H7 (cell line): ENCODE data around the gene IER3. TPM values are rescaled to one million over a fixed set of nuclear protein-coding genes. Genes with fewer than 3 reads are reported as not detected.
A peak's percentile ranks its signal among the peaks of the same experiment; 100 is the strongest.
"Not testable (repeated sequence)": the region's sequence is repeated elsewhere in the genome, so short reads cannot be mapped to it uniquely, and the experiment has no call there.

Experiments used
- DNase-seq: peaks from one replicate; pipeline ENCODE4 v3.0.0; 2012
- H3K27me3 ChIP-seq: 2 replicates; pipeline ENCODE4 v1.6.0; 2011; ENCODE audit warnings: mild to moderate bottlenecking, low read length; ENCODE audit not compliant: control insufficient read depth, insufficient read depth
- H3K36me3 ChIP-seq: replicated peaks from 2 replicates; pipeline ENCODE4 v1.5.1; 2011; ENCODE audit warnings: low read length; ENCODE audit not compliant: control insufficient read depth, insufficient read depth
- H3K4me3 ChIP-seq: 2 replicates; pipeline ENCODE4 v1.5.1; 2011; ENCODE audit warnings: low read depth, mild to moderate bottlenecking, control low read depth, low read length, moderate library complexity; ENCODE audit not compliant: insufficient read depth
- total RNA-seq: library from RNA; depleted of rRNA; stranded (reverse); fragments of >200 nt; shearing (Covaris generic); gene quantifications from 2 replicates; pipeline ENCODE4 v1.2.3, GENCODE V29; 2014

The IER3 gene
- total RNA-seq, 1 experiment from 2014 or later, result 141 TPM

- DNase-seq, result peak; percentile 33
- H3K36me3 ChIP-seq, result peaks cover 48% of the 10 kb centered on the region
- no peak overlapping the region for H3K4me3 ChIP-seq
- no peaks in the 10 kb centered on the region for H3K27me3 ChIP-seq
These were observed 18.4 kb downstream of the IER3 start for GRCh38 chr6:30725713-30726505.

DNA sequence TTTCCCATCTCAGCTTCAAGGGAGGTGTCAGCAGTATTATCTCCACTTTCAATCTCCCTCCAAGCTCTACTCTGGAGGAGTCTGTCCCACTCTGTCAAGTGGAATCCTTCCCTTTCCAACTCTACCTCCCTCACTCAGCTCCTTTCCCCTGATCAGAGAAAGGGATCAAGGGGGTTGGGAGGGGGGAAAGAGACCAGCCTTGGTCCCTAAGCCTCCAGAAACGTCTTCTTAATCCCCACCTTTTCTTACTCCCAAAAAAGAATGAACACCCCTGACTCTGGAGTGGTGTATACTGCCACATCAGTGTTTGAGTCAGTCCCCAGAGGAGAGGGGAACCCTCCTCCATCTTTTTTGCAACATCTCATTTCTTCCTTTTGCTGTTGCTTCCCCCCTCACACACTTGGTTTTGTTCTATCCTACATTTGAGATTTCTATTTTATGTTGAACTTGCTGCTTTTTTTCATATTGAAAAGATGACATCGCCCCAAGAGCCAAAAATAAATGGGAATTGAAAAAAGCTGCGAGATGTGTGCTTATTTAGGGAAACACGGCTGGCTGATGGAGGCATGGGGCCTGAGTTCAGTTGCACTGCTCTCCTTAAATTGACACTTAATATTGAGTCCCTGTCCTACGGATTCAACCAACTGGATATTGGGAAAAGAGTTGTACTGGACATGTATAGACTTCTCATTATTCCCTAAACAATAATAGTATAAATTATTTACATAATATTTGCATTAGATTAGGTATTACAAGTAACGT lies 19.3 kb downstream of the IER3 start:
- no peaks in the 10 kb centered on the region for H3K27me3 ChIP-seq
- no peak overlapping the region for H3K4me3 ChIP-seq
- H3K36me3 ChIP-seq, result peaks cover 42% of the 10 kb centered on the region
- no peak for DNase-seq

DNA sequence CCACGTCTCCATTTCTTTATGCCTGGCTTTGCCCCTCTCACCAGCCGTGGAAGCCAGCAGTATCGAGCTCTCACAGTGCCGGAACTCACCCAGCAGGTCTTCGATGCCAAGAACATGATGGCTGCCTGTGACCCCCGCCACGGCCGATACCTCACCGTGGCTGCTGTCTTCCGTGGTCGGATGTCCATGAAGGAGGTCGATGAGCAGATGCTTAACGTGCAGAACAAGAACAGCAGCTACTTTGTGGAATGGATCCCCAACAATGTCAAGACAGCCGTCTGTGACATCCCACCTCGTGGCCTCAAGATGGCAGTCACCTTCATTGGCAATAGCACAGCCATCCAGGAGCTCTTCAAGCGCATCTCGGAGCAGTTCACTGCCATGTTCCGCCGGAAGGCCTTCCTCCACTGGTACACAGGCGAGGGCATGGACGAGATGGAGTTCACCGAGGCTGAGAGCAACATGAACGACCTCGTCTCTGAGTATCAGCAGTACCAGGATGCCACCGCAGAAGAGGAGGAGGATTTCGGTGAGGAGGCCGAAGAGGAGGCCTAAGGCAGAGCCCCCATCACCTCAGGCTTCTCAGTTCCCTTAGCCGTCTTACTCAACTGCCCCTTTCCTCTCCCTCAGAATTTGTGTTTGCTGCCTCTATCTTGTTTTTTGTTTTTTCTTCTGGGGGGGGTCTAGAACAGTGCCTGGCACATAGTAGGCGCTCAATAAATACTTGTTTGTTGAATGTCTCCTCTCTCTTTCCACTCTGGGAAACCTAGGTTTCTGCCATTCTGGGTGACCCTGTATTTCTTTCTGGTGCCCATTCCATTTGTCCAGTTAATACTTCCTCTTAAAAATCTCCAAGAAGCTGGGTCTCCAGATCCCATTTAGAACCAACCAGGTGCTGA lies 20.3 kb downstream of the IER3 start:
- H3K4me3 ChIP-seq, result not testable (repeated sequence)
- H3K36me3 ChIP-seq, result peaks cover 35% of the 10 kb centered on the region

DNA sequence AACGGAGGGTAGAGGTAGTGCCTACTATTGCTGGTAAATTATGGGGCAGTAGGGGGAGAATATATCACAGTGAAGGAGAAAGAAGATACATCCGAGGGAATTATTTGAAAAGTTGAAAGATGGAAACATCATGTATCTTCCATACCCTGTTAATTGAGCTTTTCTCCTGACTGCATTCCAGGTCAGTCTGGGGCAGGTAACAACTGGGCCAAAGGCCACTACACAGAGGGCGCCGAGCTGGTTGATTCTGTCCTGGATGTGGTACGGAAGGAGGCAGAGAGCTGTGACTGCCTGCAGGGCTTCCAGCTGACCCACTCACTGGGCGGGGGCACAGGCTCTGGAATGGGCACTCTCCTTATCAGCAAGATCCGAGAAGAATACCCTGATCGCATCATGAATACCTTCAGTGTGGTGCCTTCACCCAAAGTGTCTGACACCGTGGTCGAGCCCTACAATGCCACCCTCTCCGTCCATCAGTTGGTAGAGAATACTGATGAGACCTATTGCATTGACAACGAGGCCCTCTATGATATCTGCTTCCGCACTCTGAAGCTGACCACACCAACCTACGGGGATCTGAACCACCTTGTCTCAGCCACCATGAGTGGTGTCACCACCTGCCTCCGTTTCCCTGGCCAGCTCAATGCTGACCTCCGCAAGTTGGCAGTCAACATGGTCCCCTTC lies 21.0 kb downstream of the IER3 start:
- not testable (repeated sequence) for H3K27me3 ChIP-seq, H3K4me3 ChIP-seq, DNase-seq
- H3K36me3 ChIP-seq, result peaks cover 35% of the 10 kb centered on the region

More for the DNA sequence above, 20.3 kb downstream of the IER3 start:
- DNase-seq, H3K27me3 ChIP-seq: not testable (repeated sequence)

DNA sequence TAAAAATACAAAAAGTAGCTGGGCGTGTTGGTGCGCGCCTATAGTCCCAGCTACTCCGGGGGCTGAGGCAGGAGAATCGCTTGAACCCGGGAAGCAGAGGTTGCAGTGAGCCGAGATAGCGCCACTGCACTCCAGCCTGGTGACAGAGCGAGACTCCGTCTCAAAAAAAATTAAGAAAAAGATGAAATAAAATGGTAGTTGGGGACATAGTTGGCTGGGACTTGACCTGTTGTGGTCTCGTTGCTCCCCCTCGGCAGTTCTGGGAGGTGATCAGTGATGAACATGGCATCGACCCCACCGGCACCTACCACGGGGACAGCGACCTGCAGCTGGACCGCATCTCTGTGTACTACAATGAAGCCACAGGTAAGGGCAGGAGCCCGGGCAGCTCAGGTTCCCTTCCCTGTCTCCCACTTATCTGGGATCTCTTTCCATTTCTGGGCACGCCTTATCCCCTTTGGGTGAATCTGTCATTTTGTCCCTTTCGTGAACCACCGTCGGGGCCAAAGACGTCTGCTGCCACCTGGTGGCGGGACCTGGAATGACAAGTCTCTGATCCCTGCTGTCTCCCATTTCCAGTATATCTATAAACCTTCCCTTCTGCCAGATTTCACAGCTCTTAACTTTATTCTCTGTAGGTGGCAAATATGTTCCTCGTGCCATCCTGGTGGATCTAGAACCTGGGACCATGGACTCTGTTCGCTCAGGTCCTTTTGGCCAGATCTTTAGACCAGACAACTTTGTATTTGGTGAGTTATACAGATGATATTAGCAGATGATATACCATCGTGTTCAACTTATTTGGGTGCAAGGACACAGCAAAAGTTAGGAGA lies 21.9 kb downstream of the IER3 start:
- peak; percentile 78 for DNase-seq
- H3K4me3 ChIP-seq, result peak overlapping the region; percentile 78
- peaks cover 30% of the 10 kb centered on the region for H3K36me3 ChIP-seq
- no peaks in the 10 kb centered on the region for H3K27me3 ChIP-seq

DNA sequence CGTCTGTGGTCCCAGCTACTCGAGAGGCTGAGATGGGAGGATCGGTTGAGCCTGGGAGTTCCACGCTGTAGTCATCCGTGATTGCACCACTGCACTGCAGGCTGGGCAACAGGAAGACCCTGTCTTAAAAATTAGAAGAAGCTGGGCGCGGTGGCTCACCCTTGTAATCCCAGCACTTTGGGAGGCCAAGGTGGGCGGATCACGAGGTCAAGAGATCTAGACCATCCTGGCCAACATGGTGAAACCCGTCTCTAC lies 22.4 kb downstream of the IER3 start:
- not testable (repeated sequence) for DNase-seq, H3K27me3 ChIP-seq
- peak overlapping the region; percentile 78 for H3K4me3 ChIP-seq

DNA sequence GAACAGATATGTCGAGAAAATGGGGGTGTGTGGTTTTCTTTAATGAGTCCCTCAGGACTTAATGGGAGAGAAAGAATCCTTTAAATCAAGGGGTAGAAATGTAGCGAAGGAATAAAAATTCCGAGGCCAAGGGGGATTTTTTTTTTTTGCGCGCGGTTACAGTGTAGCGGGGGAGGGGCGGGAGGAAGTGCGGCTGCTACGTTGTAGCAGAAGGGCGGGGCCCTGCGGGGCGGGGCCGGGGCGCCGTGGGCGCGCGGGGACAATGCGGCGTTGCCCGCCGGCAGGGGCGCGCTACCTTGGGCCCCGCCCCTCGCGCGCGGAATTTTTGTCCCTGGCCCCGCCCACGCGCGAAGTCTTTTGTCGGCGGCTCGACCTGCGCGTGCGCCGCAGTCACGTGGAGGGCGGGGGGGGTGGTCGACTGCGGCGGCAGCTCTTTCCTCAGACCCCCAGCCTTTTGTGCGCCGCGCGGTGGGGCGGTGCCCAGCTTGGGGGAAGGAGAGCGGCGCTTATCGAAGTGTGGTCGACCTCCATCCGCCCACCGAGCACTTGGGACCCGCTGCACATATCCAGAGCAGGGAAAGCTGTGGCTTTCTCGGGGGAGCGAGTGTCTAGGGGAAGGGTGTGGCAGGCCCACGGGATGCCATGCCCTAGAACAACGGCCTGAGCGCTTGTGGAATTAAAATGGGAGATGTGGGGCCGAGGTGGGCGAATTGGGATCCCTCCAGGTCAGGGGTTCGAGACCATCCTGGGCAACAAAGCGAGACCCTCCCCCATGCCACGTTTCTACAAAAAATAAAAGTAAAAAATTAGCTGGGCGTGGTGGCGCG lies 22.9 kb downstream of the IER3 start:
- H3K27me3 ChIP-seq, result no peaks in the 10 kb centered on the region
- peak overlapping the region; percentile 78 for H3K4me3 ChIP-seq
- H3K36me3 ChIP-seq, result peaks cover 30% of the 10 kb centered on the region
- peak; percentile 96 for DNase-seq

More for the DNA sequence above, 22.4 kb downstream of the IER3 start:
- H3K36me3 ChIP-seq, result peaks cover 30% of the 10 kb centered on the region

- DNase-seq, result peak; percentile 82
These were observed 23.6 kb downstream of the IER3 start for GRCh38 chr6:30720738-30721197.

GRCh38 chr6:30719791-30720737 lies 24.3 kb downstream of the IER3 start, which contains the start of gene TUBB:
Gene TUBB, plus strand, starts transcription at chr6:30720352. Its CDS starts 155 bp downstream, at chr6:30720507.
- DNase-seq, result peak; percentile 95
- peaks cover 30% of the 10 kb centered on the region for H3K36me3 ChIP-seq
- no peaks in the 10 kb centered on the region for H3K27me3 ChIP-seq
- H3K4me3 ChIP-seq, result peak within 1 kb of the TSS; percentile 78

More at GRCh38 chr6:30720738-30721197, 23.6 kb downstream of the IER3 start:
- peaks cover 30% of the 10 kb centered on the region for H3K36me3 ChIP-seq
- no peaks in the 10 kb centered on the region for H3K27me3 ChIP-seq
- peak overlapping the region; percentile 78 for H3K4me3 ChIP-seq

GRCh38 chr6:30719356-30719755 lies 25.0 kb downstream of the IER3 start:
- H3K27me3 ChIP-seq, result no peaks in the 10 kb centered on the region
- peaks cover 26% of the 10 kb centered on the region for H3K36me3 ChIP-seq
- DNase-seq, result peak; percentile 36
- peak overlapping the region; percentile 55 for H3K4me3 ChIP-seq

GRCh38 chr6:30717845-30718720 lies 26.3 kb downstream of the IER3 start:
- not testable (repeated sequence) for H3K27me3 ChIP-seq, DNase-seq
- H3K36me3 ChIP-seq, result peaks cover 21% of the 10 kb centered on the region
- H3K4me3 ChIP-seq, result peak overlapping the region; percentile 77
